Ovary (tissue), 9 donors: ENCODE results near the gene PTX4. TPM values are rescaled to one million over a fixed set of nuclear protein-coding genes. Genes with fewer than 3 reads are reported as not detected.

Source experiments
- DNase-seq, 5 donors: peaks; one replicate each; pipeline ENCODE4 v3.0.0-alpha.2; 2019 to 2020
- H3K27ac ChIP-seq, 2 donors: fragments of 200-600 bp; one replicate each; pipeline versions ENCODE4 v1.5.1 to v1.8.0; 2019 to 2022
- H3K27me3 ChIP-seq: fragments of 200-600 bp; one replicate; pipeline ENCODE4 v1.8.0; 2022
- H3K36me3 ChIP-seq: fragments of 200-600 bp; sonication (generic); one replicate; pipeline ENCODE4 v1.5.1; 2019
- H3K4me1 ChIP-seq: one replicate; pipeline ENCODE4 v1.8.1; 2013; ENCODE audit warnings: mild to moderate bottlenecking, moderate library complexity; ENCODE audit not compliant: insufficient read depth
- H3K4me3 ChIP-seq: fragments of 200-600 bp; sonication (generic); one replicate; pipeline ENCODE4 v1.5.1; 2017
- H3K9me3 ChIP-seq, 2 donors: fragments of 200-600 bp in 1 of 2; sonication (generic) in 1 of 2; one replicate each; pipeline versions ENCODE4 v1.5.1 to v1.8.1; 2013 to 2019; ENCODE audit warnings: mild to moderate bottlenecking in 1 of 2, moderate library complexity in 1 of 2
- EP300 ChIP-seq: sonication (generic); formaldehyde crosslinking; IDR thresholded peaks from one replicate; pipeline ENCODE4 v1.6.1; 2017; ENCODE audit warnings: antibody characterized with exemption
- POLR2A ChIP-seq: fragments of 450-650 bp; IDR thresholded peaks from one replicate; pipeline ENCODE4 v1.6.1; 2017; ENCODE audit warnings: antibody characterized with exemption, mild to moderate bottlenecking, moderate library complexity
- WGBS, 3 donors: extraction: QIAGEN DNeasy Blood & Tissue Kit in 1 of 3; methylation state at CpG; one replicate each; pipeline versions ENCODE4 v1.1.5 to v1.1.7; 2013 to 2017; 5-methylcytosine and 5-hydroxymethylcytosine counted together
- intact Hi-C, 4 donors: fragments of 100-400 bp; cut with DNase I; formaldehyde crosslinking; loops; one replicate each; pipeline versions ENCODE4 v1.11.0 to v1.15.1; 2022 to 2023
- polyA plus RNA-seq, 2 donors: library from polyadenylated mRNA; stranded (reverse); fragments of 200-250 nt in 1 of 2; fragments of 350-450 nt in 1 of 2; fragmentation: Illumina TruSeq in 1 of 2; extraction: RNeasy Lipid Tissue Mini Kit (QIAGEN cat#74804) in 1 of 2; gene quantifications; one replicate each; pipeline ENCODE4 v1.2.3, GENCODE V29; 2013 to 2014
- total RNA-seq, 7 donors: library from RNA; depleted of rRNA in 2 of 7; stranded (reverse); fragments of >200 nt in 2 of 7; fragmentation: NEBNext Ultra II Directional in 3 of 7; extraction: Animal tissue kit (Norgen Biotek cat#: 25700) in 3 of 7; gene quantifications; one replicate each; pipeline versions ENCODE4 v1.1.0 to v1.2.4, GENCODE V29; 2016 to 2023
- TF ChIP-seq, protein P1 (sequence below), 3 donors: fragments of 450-650 bp in 2 of 3; fragments of 200-600 bp in 1 of 3; IDR thresholded peaks; one replicate each; pipeline versions ENCODE4 v1.5.1 to v1.8.0; 2016 to 2022; ENCODE audit warnings: antibody characterized with exemption in 3 of 3, mild to moderate bottlenecking in 1 of 3
- donor health status: DM: no; HTN: no; CAD: no; lungs with moderate emphysema.
- donor health status: DM: no; HTN: no; CAD: no.
- donor health status: Bipolar disorder and iron deficiency.
- donor health status: DM: yes; HTN: yes; CAD: no.
- donor health status: DM: no; HTN: no; CAD: no.
- donor health status: DM: yes; HTN: yes; CAD: no.

The PTX4 gene
- total and polyA plus RNA-seq, 9 donors: 0.05 to 0.40 (median 0.15) TPM; not detected in 6

DNA sequence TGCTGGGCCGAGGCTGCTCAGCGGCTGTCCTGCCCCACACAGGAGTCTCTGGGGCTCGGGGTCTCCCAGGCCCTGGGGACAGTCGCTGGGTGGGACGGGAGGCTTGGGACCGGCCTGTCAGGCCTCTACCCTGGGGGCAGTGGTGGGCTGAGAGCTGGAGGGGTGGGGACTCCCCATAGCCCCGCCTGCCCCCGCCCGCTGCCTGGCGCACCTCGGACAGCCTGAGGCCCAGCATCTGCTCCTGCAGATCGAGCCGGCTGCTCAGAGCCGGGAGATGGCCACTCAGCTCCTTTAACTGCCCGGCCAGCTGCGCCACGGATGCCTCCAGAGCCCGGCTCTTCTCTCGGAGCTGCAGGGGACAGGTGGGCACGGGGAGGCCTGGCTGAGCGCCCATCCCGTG lies 51.1 kb downstream of the PTX4 start:
- WGBS, 3 donors: 78 to 80% (median 80%) methylated on average over 16 to 22 of the region's 22 CpGs
- no peaks in the 10 kb centered on the region for H3K4me1 ChIP-seq
- no peak overlapping the region for H3K4me3 ChIP-seq

DNA sequence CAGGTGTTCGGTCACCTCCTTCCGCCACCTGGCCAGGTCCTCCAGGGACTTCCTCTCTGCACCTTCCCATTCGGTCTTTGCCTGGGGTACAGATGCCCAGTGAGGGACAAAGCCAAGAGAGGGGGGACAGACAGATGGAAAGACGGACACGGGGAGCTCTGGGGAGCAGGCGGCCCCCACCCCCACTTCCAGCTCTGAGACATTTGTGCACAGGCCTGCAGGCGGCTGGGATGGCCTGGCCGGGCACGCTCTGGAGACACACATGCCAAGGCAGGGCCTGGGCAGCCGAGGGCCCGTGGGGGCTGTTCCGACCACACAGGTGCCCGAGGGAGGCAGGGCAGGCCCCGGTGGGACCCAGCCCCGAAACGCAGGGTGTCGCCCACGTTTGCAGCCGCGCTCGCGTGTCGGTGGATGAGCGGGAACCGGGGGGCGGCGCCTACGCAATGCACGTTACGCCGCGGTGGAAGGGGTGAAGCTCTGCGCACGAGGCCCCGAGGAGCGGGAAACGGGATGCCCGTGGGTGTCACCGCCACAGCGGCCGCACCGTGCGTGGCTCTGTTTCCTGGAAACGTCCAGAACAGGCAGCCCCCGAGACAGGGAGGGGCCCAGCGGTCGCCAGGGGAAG lies 51.9 kb downstream of the PTX4 start:
- no peak for DNase-seq
- H3K4me3 ChIP-seq: no peak overlapping the region
- no peaks in the 10 kb centered on the region for H3K4me1 ChIP-seq
- H3K36me3 ChIP-seq: no peaks in the 10 kb centered on the region
- H3K27ac ChIP-seq: no peak overlapping the region
- H3K27me3 ChIP-seq: no peaks in the 10 kb centered on the region
- intact Hi-C loops: no loop called here
- 89 to 93% (median 90%) methylated on average over 47 of the region's 47 CpGs for WGBS, 3 donors
- TF ChIP-seq POLR2A: no peak
- no peak for TF ChIP-seq EP300
- TF ChIP-seq, protein P1, sequence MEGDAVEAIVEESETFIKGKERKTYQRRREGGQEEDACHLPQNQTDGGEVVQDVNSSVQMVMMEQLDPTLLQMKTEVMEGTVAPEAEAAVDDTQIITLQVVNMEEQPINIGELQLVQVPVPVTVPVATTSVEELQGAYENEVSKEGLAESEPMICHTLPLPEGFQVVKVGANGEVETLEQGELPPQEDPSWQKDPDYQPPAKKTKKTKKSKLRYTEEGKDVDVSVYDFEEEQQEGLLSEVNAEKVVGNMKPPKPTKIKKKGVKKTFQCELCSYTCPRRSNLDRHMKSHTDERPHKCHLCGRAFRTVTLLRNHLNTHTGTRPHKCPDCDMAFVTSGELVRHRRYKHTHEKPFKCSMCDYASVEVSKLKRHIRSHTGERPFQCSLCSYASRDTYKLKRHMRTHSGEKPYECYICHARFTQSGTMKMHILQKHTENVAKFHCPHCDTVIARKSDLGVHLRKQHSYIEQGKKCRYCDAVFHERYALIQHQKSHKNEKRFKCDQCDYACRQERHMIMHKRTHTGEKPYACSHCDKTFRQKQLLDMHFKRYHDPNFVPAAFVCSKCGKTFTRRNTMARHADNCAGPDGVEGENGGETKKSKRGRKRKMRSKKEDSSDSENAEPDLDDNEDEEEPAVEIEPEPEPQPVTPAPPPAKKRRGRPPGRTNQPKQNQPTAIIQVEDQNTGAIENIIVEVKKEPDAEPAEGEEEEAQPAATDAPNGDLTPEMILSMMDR (IDR thresholded peaks at IDR 0.05): no peak
- no peaks in the 10 kb centered on the region for H3K9me3 ChIP-seq

More for the DNA sequence above, 51.1 kb downstream of the PTX4 start:
- intact Hi-C loops: no loop called here
- TF ChIP-seq POLR2A (no peak), EP300 (no peak)
- TF ChIP-seq, protein P1 (IDR thresholded peaks at IDR 0.05): no peak
- Histone ChIP-seq H3K36me3 (no peaks in the 10 kb centered on the region), H3K27ac (no peak overlapping the region), H3K9me3 (no peaks in the 10 kb centered on the region), H3K27me3 (no peaks in the 10 kb centered on the region)
- no peak for DNase-seq

DNA sequence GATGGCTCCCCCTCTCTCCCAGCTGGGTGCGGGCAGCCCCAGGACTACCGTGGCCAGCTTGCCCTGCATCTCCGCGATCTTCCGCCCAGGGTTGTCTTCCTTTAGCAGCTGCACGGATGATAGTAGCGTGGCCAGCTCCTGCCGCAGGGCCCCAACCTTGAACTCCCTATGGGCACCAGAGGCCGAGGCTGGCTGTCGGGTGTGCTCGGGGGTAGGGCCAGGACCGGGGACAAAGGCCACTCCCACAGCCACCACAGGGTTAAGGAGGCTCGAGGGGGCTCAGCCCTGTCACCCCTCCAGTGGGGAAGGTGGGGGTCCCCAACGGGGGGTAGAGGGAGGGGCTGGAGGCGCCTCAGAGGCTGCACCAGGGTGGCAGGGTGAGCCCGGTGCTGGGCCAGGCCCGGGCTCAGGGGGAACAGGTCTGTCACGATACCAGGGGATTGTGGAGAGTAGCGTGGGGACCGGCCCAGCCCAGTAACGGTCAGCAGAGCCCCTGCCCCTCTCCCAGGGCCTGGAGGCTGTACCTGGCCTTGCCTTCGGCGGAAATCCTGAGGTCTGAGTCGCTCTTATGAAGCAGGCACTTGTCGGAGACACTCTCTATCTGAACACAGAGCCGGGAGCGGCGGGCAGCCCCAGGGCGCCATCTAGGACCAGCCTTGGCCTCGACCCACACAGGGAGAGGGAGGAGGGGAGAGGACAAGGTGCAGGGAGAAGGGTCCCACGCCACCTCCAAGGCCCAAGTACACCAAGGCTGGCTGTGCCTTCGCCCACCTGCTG lies 52.6 kb downstream of the PTX4 start:
- H3K4me1 ChIP-seq: no peaks in the 10 kb centered on the region
- 73 to 83% (median 81%) methylated on average over 24 to 32 of the region's 32 CpGs for WGBS, 3 donors
- intact Hi-C loops: no loop called here
- H3K27ac ChIP-seq: no peak overlapping the region
- H3K36me3 ChIP-seq: no peaks in the 10 kb centered on the region
- TF ChIP-seq EP300: no peak
- TF ChIP-seq, protein P1 (IDR thresholded peaks at IDR 0.05): no peak
- no peak for TF ChIP-seq POLR2A
- H3K27me3 ChIP-seq: no peaks in the 10 kb centered on the region
- no peaks in the 10 kb centered on the region for H3K9me3 ChIP-seq
- no peak for DNase-seq
- no peak overlapping the region for H3K4me3 ChIP-seq

Other genes starting within 250 kb of the PTX4 start
- 10 to 100 TPM in 1 of 7 donors, 1 to 10 TPM in 3, under 1 TPM in 1, not detected in 2; 0.83 to 12.5 (median 8.3) TPM for gene TPSAB1, start 248.2 kb downstream of the PTX4 start, total RNA-seq
- 10 to 100 TPM in 1 of 2 donors, 1 to 10 TPM in 1; 3.1 to 16.2 TPM for gene TPSAB1, start 248.2 kb downstream of the PTX4 start, polyA plus RNA-seq
- gene TPSD1, start 232.9 kb downstream of the PTX4 start, total RNA-seq: under 1 TPM in 3 of 7 donors, not detected in 4; 0.23 to 0.69 (median 0.65) TPM
- gene TPSD1, start 232.9 kb downstream of the PTX4 start, polyA plus RNA-seq: under 1 TPM in 1 of 2 donors, not detected in 1; 0.56 TPM
- gene UBE2I, start 179.3 kb downstream of the PTX4 start, total RNA-seq: 100 to 1,000 TPM in 5 of 7 donors, 10 to 100 TPM in 2; 63.9 to 180 (median 145) TPM
- gene UBE2I, start 179.3 kb downstream of the PTX4 start, polyA plus RNA-seq: 100 to 1,000 TPM; 104 to 258 TPM
- gene BAIAP3, start 155.3 kb downstream of the PTX4 start, total RNA-seq: 10 to 100 TPM in 1 of 7 donors, 1 to 10 TPM in 5, under 1 TPM in 1; 0.25 to 26.1 (median 2.6) TPM
- under 1 TPM; 0.25 to 0.63 TPM for gene BAIAP3, start 155.3 kb downstream of the PTX4 start, polyA plus RNA-seq
- 10 to 100 TPM; 28.6 to 74.6 (median 41.5) TPM for gene TSR3, start 137.1 kb downstream of the PTX4 start, total RNA-seq
- 10 to 100 TPM in 1 of 2 donors, 1 to 10 TPM in 1; 6.3 to 40.7 TPM for gene TSR3, start 137.1 kb downstream of the PTX4 start, polyA plus RNA-seq
- 10 to 100 TPM; 47.8 to 68.1 (median 55.4) TPM for gene GNPTG, start 137.0 kb downstream of the PTX4 start, total RNA-seq
- 10 to 100 TPM; 26.0 to 67.8 TPM for gene GNPTG, start 137.0 kb downstream of the PTX4 start, polyA plus RNA-seq
- gene UNKL, start 74.2 kb downstream of the PTX4 start, total RNA-seq: 10 to 100 TPM; 13.3 to 39.8 (median 32.5) TPM
- gene UNKL, start 74.2 kb downstream of the PTX4 start, polyA plus RNA-seq: 10 to 100 TPM in 1 of 2 donors, 1 to 10 TPM in 1; 7.0 to 44.8 TPM
- 10 to 100 TPM; 10.1 to 18.6 (median 15.8) TPM for gene UQCC4, start 68.2 kb downstream of the PTX4 start, total RNA-seq
- gene UQCC4, start 68.2 kb downstream of the PTX4 start, polyA plus RNA-seq: 10 to 100 TPM in 1 of 2 donors, 1 to 10 TPM in 1; 4.0 to 17.5 TPM
- under 1 TPM in 1 of 7 donors, not detected in 6; 0.62 TPM for gene PERCC1, start 57.9 kb downstream of the PTX4 start, total RNA-seq
- under 1 TPM in 1 of 2 donors, not detected in 1; 0.08 TPM for gene PERCC1, start 57.9 kb downstream of the PTX4 start, polyA plus RNA-seq
- gene CCDC154, start 44.4 kb downstream of the PTX4 start, total RNA-seq: 1 to 10 TPM; 1.3 to 3.5 (median 2.0) TPM
- gene CCDC154, start 44.4 kb downstream of the PTX4 start, polyA plus RNA-seq: 1 to 10 TPM in 1 of 2 donors, not detected in 1; 1.1 TPM
- gene CLCN7, start 13.9 kb downstream of the PTX4 start, total RNA-seq: 10 to 100 TPM; 28.4 to 70.9 (median 62.8) TPM
- 10 to 100 TPM; 16.3 to 31.0 TPM for gene CLCN7, start 13.9 kb downstream of the PTX4 start, polyA plus RNA-seq
- 10 to 100 TPM in 6 of 7 donors, 1 to 10 TPM in 1; 9.9 to 36.8 (median 32.8) TPM for gene TELO2, start 4.4 kb upstream of the PTX4 start, total RNA-seq
- 10 to 100 TPM in 1 of 2 donors, under 1 TPM in 1; 0.27 to 31.7 TPM for gene TELO2, start 4.4 kb upstream of the PTX4 start, polyA plus RNA-seq
- 10 to 100 TPM in 6 of 7 donors, 1 to 10 TPM in 1; 9.2 to 23.7 (median 13.8) TPM for gene TMEM204, start 44.7 kb upstream of the PTX4 start, total RNA-seq
- gene TMEM204, start 44.7 kb upstream of the PTX4 start, polyA plus RNA-seq: 10 to 100 TPM in 1 of 2 donors, 1 to 10 TPM in 1; 6.5 to 35.5 TPM
- 10 to 100 TPM; 20.7 to 43.1 (median 30.5) TPM for gene IFT140, start 123.1 kb upstream of the PTX4 start, total RNA-seq
- 10 to 100 TPM in 1 of 2 donors, 1 to 10 TPM in 1; 8.8 to 20.3 TPM for gene IFT140, start 123.1 kb upstream of the PTX4 start, polyA plus RNA-seq
- gene CRAMP1, start 123.4 kb upstream of the PTX4 start, total RNA-seq: 10 to 100 TPM in 5 of 7 donors, 1 to 10 TPM in 2; 7.4 to 21.0 (median 20.2) TPM
- 10 to 100 TPM in 1 of 2 donors, 1 to 10 TPM in 1; 6.9 to 11.2 TPM for gene CRAMP1, start 123.4 kb upstream of the PTX4 start, polyA plus RNA-seq
- gene JPT2, start 189.3 kb upstream of the PTX4 start, total RNA-seq: 10 to 100 TPM; 14.4 to 51.8 (median 44.1) TPM
- gene JPT2, start 189.3 kb upstream of the PTX4 start, polyA plus RNA-seq: 10 to 100 TPM; 22.3 to 44.9 TPM
- gene MAPK8IP3, start 217.3 kb upstream of the PTX4 start, total RNA-seq: 100 to 1,000 TPM in 1 of 7 donors, 10 to 100 TPM in 6; 50.3 to 117 (median 75.5) TPM
- gene MAPK8IP3, start 217.3 kb upstream of the PTX4 start, polyA plus RNA-seq: 10 to 100 TPM in 1 of 2 donors, 1 to 10 TPM in 1; 7.0 to 60.8 TPM